Activated gamma-delta T cell treated with anti-CD3 and anti-CD28 coated beads, Interleukin-2, amount 50 U/mL, for 16 hours (primary cell): ENCODE results near the gene AHCY.
"Not testable (repeated sequence)": the region's sequence is repeated elsewhere in the genome, so short reads cannot be mapped to it uniquely, and the experiment has no call there.

Experiments used
- DNase-seq: peaks from one replicate; pipeline ENCODE4 v3.0.0-alpha.2; 2020; ENCODE audit warnings: low read depth

The AHCY gene

GRCh38 chr20:34254979-34255378, 48.2 kb downstream of the AHCY start:
- no peak for DNase-seq

- DNase-seq: not testable (repeated sequence)
Observed at GRCh38 chr20:34252431-34253086, 50.6 kb downstream of the AHCY start.

GRCh38 chr20:34251619-34252018, 51.5 kb downstream of the AHCY start:
- no peak for DNase-seq

GRCh38 chr20:34250005-34250404, 53.1 kb downstream of the AHCY start:
- DNase-seq: no peak

GRCh38 chr20:34249291-34249690, 53.9 kb downstream of the AHCY start:
- no peak for DNase-seq

GRCh38 chr20:34246126-34246626, 57.0 kb downstream of the AHCY start:
- no peak for DNase-seq

- no peak for DNase-seq
Observed at GRCh38 chr20:34243377-34243776, 59.8 kb downstream of the AHCY start.

GRCh38 chr20:34242879-34243278, 60.3 kb downstream of the AHCY start:
- no peak for DNase-seq

- not testable (repeated sequence) for DNase-seq
Observed at GRCh38 chr20:34242015-34242414, 61.1 kb downstream of the AHCY start.

- no peak for DNase-seq
Observed at GRCh38 chr20:34240693-34241615, 62.2 kb downstream of the AHCY start, which contains the start of gene ASIP. ASIP (plus strand) TSS chr20:34241423; CDS start chr20:34260375, 18,952 bp downstream.

GRCh38 chr20:34240121-34240520, 63.0 kb downstream of the AHCY start:
- no peak for DNase-seq

GRCh38 chr20:34237942-34238341, 65.2 kb downstream of the AHCY start:
- no peak for DNase-seq

- no peak for DNase-seq
Observed at GRCh38 chr20:34235875-34236274, 67.3 kb downstream of the AHCY start.

GRCh38 chr20:34233687-34234086, 69.5 kb downstream of the AHCY start:
- DNase-seq: no peak

GRCh38 chr20:34232494-34233087, 70.6 kb downstream of the AHCY start:
- no peak for DNase-seq

GRCh38 chr20:34231634-34232033, 71.5 kb downstream of the AHCY start:
- DNase-seq: no peak
